HEK293 (cell line): Measurements from ENCODE around the gene PRKD1.

Experiments
- ATF2 ChIP-seq: fragments of 450-650 bp; formaldehyde crosslinking; IDR thresholded peaks from 2 replicates; pipeline ENCODE4 v1.5.1; 2016; ENCODE audit warnings: missing biosample characterization, missing genetic modification characterization, low read depth
- CTCF ChIP-seq: fragments of 450-650 bp; formaldehyde crosslinking; IDR thresholded peaks from 2 replicates; pipeline ENCODE4 v1.5.1; 2016; ENCODE audit warnings: missing biosample characterization, missing genetic modification characterization
- HOXA7 ChIP-seq: sonication (generic); formaldehyde crosslinking; IDR thresholded peaks from 2 replicates; pipeline ENCODE4 v1.8.1; 2022; ENCODE audit warnings: missing genetic modification reagents, borderline replicate concordance
- RBAK ChIP-seq: fragments of 450-650 bp; formaldehyde crosslinking; IDR thresholded peaks from 2 replicates; pipeline ENCODE4 v1.5.1; 2016; ENCODE audit warnings: missing biosample characterization, missing genetic modification characterization
- ZNF473 ChIP-seq: fragments of 450-650 bp; formaldehyde crosslinking; IDR thresholded peaks from 2 replicates; pipeline ENCODE4 v1.5.1; 2017; ENCODE audit warnings: missing biosample characterization, missing genetic modification characterization

GRCh38 chr14:29653303-29653702 is 274.3 kb downstream of the PRKD1 start:
- TF ChIP-seq ATF2 (tag by site-specific recombination), result no peak
- TF ChIP-seq CTCF, result no peak
- TF ChIP-seq HOXA7 (CRISPR knock-in tag), result no peak
- no peak for TF ChIP-seq RBAK
- no peak for TF ChIP-seq ZNF473 (tag by site-specific recombination)
